ENCODE data around the gene C19orf81. TPM values are rescaled to one million over a fixed set of nuclear protein-coding genes. Genes with fewer than 3 reads are reported as not detected.

The C19orf81 gene
- total and polyA plus RNA-seq, 9 of the 15 experiments (the other 6 are each of a cell fraction or from before 2014, with no cell fraction given): 2.5 to 42.9 (median 33.0) TPM; not detected in 4

DNA sequence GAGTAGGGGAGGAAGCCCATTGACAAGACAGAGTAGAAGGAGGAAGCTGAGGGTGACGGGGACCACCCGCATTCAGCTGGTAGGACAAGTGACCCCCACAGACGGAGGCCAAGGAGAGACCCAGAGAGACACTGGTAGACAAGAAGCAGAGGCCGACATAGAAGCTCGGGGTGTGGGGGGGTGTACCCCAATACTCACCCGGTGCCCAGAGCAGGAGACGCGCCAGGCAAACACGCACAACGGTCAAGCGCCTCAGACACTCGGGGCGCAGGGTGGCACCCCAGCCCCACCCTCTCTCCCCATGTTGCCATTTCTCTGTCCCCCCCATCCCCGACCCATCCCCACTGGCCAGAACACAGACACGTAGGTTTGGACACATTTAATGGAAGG is 46.8 kb downstream of the C19orf81 start (continued):
- no peak for TF ChIP-seq ILF3 (IDR thresholded peaks at IDR 0.05; ENCODE audit: borderline replicate concordance)
- TF ChIP-seq ZNF785 (CRISPR knock-in tag; IDR thresholded peaks at IDR 0.05): no peak
- no peak for TF ChIP-seq RBM17 (IDR thresholded peaks at IDR 0.05; ENCODE audit: borderline replicate concordance, low read depth, low read length)
- no peak for TF ChIP-seq ZNF830 (CRISPR knock-in tag; IDR thresholded peaks at IDR 0.05)
- no peak for TF ChIP-seq BRD9 (IDR thresholded peaks at IDR 0.05; ENCODE audit: low read depth, partially characterized antibody)
- TF ChIP-seq PCBP1 (IDR thresholded peaks at IDR 0.05; ENCODE audit: low read depth, low read length, poor library complexity, severe bottlenecking): no peak

DNA sequence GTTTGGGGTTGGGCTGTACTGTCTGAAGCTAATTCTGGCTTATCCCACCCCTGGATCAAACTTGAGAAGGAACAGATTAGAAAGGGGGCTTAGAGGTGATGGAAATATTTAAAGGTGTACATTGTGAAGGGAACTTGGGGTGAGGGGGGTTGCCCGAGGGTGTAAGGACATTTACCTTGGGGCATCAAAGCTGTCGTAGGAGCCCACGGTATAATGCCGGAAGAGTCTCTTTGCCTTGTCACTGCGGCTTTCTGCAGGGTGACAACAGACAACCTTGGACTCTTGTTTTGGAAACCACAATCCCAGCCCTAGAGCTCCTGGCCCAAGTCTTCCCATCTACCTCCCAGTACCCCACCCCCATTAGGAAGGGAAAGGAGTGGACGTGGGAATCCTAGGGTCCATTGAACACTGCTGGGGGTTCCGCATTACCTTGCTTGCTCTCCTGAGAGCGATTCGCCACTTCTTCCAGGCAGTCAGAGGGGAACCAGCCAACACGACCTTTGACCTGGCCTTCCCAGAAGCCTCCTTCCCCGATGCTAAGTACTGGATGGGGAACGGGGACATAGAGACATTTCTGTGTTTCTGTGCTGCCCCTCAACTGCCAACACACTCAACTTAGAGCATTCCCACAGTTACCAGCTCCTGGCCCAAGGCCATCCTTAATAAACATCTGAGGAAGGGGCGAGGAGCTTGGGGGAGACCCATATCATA is 48.3 kb downstream of the C19orf81 start:
- FAIRE-seq: no peak
- Histone ChIP-seq H3K27ac (ENCODE audit: extremely low read depth, low read depth, low read length) (no peak overlapping the region), H2AFZ (ENCODE audit: low read depth, low read length) (no peak overlapping the region), H3K79me2 (ENCODE audit: control insufficient read depth, insufficient read depth, low read length) (no peaks in the 10 kb centered on the region), H3K9me3 (replicated peaks; ENCODE audit: control insufficient read depth, insufficient read depth, low read depth, low read length) (no peaks in the 10 kb centered on the region), H3K4me2 (ENCODE audit: insufficient read depth, low read length) (no peak overlapping the region), H4K20me1 (replicated peaks; ENCODE audit: control insufficient read depth, insufficient read depth, low read length) (peaks cover 9% of the 10 kb centered on the region), H3K4me3 (no peak overlapping the region), H3K9me1 (ENCODE audit: control insufficient read depth, insufficient read depth, low read length) (no peaks in the 10 kb centered on the region), H3K4me1 (replicated peaks in 1 of 2; ENCODE audit: control insufficient read depth in 2 of 2, insufficient read depth in 2 of 2, low read length in 2 of 2) (peaks cover 0 to 24% of the 10 kb centered on the region in 2 experiments; a peak in 2 of 5 replicates), H3K9ac (ENCODE audit: insufficient read depth in 1 of 2, low read depth in 2 of 2, low read length in 2 of 2) (no peak overlapping the region), H3K27me3 (ENCODE audit: control insufficient read depth in 2 of 2, insufficient read depth in 2 of 2, low read length in 2 of 2) (peaks cover 20 to 68% of the 10 kb centered on the region in 2 experiments; a peak in 4 of 5 replicates), H3K36me3 (ENCODE audit: control insufficient read depth, insufficient read depth, low read length) (no peaks in the 10 kb centered on the region)
- in situ Hi-C loops (cut with MboI): no loop called here
- intact Hi-C loops (cut with micrococcal nuclease): no loop called here
- BruUV-seq (replicated peaks): no TSS peak
- CTCF ChIA-PET (ENCODE audit: low intra/inter-chr PET ratio): no interaction called here
- no peak for ATAC-seq
- 8% methylated on average over 13 of the region's 13 CpGs for WGBS (ENCODE audit: insufficient coverage, low coverage, missing lambda C conversion rate)
- no peak for TF ChIP-seq SIRT6 (IDR thresholded peaks at IDR 0.05; ENCODE audit: low read depth, low read length)
- 0 out of 2 replicates have a peak, but pooled peaks have one; percentile 50 for TF ChIP-seq NR2C1 (IDR thresholded peaks at IDR 0.05)
- TF ChIP-seq NR2C1 (tag; IDR thresholded peaks at IDR 0.05): peak; percentile 73
- TF ChIP-seq RBBP5 (IDR thresholded peaks at IDR 0.05; ENCODE audit: borderline replicate concordance, insufficient read depth, low read length, poor library complexity, severe bottlenecking): no peak
- no peak for TF ChIP-seq KDM1A (IDR thresholded peaks at IDR 0.05)
- no peak for TF ChIP-seq KHSRP (IDR thresholded peaks at IDR 0.05)
- TF ChIP-seq ESRRB (CRISPR knock-in tag; IDR thresholded peaks at IDR 0.05; ENCODE audit: borderline replicate concordance): no peak
- TF ChIP-seq CBX1 (IDR thresholded peaks at IDR 0.05; ENCODE audit: low read depth): no peak
- no peak for TF ChIP-seq NFXL1 (CRISPR knock-in tag; IDR thresholded peaks at IDR 0.05)
- TF ChIP-seq, protein P1, sequence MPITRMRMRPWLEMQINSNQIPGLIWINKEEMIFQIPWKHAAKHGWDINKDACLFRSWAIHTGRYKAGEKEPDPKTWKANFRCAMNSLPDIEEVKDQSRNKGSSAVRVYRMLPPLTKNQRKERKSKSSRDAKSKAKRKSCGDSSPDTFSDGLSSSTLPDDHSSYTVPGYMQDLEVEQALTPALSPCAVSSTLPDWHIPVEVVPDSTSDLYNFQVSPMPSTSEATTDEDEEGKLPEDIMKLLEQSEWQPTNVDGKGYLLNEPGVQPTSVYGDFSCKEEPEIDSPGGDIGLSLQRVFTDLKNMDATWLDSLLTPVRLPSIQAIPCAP (CRISPR knock-in tag; IDR thresholded peaks at IDR 0.05; ENCODE audit: borderline replicate concordance): no peak
- TF ChIP-seq TOE1 (IDR thresholded peaks at IDR 0.05; ENCODE audit: borderline replicate concordance): no peak
- TF ChIP-seq TOE1 (CRISPR knock-in tag; IDR thresholded peaks at IDR 0.05; ENCODE audit: borderline replicate concordance, low read depth): no peak
- no peak for TF ChIP-seq NR2C2 (CRISPR knock-in tag; IDR thresholded peaks at IDR 0.05)
- TF ChIP-seq NR2C2 (tag; IDR thresholded peaks at IDR 0.05): peak; percentile 65
- POLR2A ChIA-PET: interaction anchor here (0.5 to 1.0 kb wide), 2 partner anchors 8 to 98 kb away, joined by 3 to 4 read pairs; no protein-coding TSS in a partner anchor
- no peak for DNase-seq (ENCODE audit: extremely low read depth in 1 of 4, low spot score in 3 of 4)

Data from K562 (cell line).